Psoas muscle (tissue), 8 donors: ENCODE measurements around the gene ZNF595. TPM values are rescaled to one million over a fixed set of nuclear protein-coding genes. Genes with fewer than 3 reads are reported as not detected.

Source experiments
- ATAC-seq, 4 donors: fragments of 200-7000 bp; cut with Tn5 transposase; one replicate each; pipeline ENCODE4 v1.9.1; 2020; ENCODE audit warnings: moderate library complexity in 3 of 4, mild to moderate bottlenecking in 2 of 4
- DNase-seq, 2 donors: peaks; one replicate each; pipeline ENCODE4 v3.0.0-alpha.2; 2020
- H3K27ac ChIP-seq: fragments of 200-600 bp; one replicate; pipeline ENCODE4 v1.8.0; 2022
- H3K27me3 ChIP-seq, 3 donors: fragments of 200-600 bp in 1 of 3; one replicate each; pipeline versions ENCODE4 v1.6.1 to v1.8.0; 2013 to 2022; ENCODE audit warnings: low read length in 2 of 3, mild to moderate bottlenecking in 2 of 3, moderate library complexity in 1 of 3; ENCODE audit not compliant: insufficient read depth in 3 of 3
- H3K36me3 ChIP-seq, 2 donors: fragments of 200-600 bp in 1 of 2; one replicate each; pipeline versions ENCODE4 v1.6.1 to v1.8.0; 2013 to 2022; ENCODE audit warnings: low read depth in 1 of 2, mild to moderate bottlenecking in 1 of 2, moderate library complexity in 1 of 2; ENCODE audit not compliant: insufficient read depth in 1 of 2
- H3K4me1 ChIP-seq: fragments of 200-600 bp; one replicate; pipeline ENCODE4 v1.8.0; 2022
- H3K4me3 ChIP-seq: fragments of 200-600 bp; one replicate; pipeline ENCODE4 v1.8.0; 2022; ENCODE audit warnings: mild to moderate bottlenecking
- H3K9me3 ChIP-seq: fragments of 200-600 bp; one replicate; pipeline ENCODE4 v1.8.0; 2022
- WGBS, 3 donors: extraction: QIAGEN DNeasy Blood & Tissue Kit; methylation state at CpG; one replicate each; pipeline versions ENCODE4 v1.1.6 to v1.1.7; 2013; 5-methylcytosine and 5-hydroxymethylcytosine counted together
- intact Hi-C, 2 donors: fragments of 100-400 bp; cut with DNase I; formaldehyde crosslinking; loops; one replicate each; pipeline versions ENCODE4 v1.11.0 to v1.14.2; 2022
- polyA plus RNA-seq, 3 donors: library from polyadenylated mRNA; stranded (reverse); fragments of 200-250 nt; gene quantifications; one replicate each; pipeline ENCODE4 v1.2.3, GENCODE V29; 2013
- total RNA-seq, 4 donors: library from RNA; stranded (reverse); fragmentation: NEBNext Ultra II Directional in 2 of 4; extraction: Animal tissue kit (Norgen Biotek cat#: 25700) in 2 of 4; gene quantifications; one replicate each; pipeline versions ENCODE4 v1.2.1 to v1.2.4, GENCODE V29; 2021 to 2023
- TF ChIP-seq, protein P1 (sequence below): fragments of 200-600 bp; IDR thresholded peaks from one replicate; pipeline ENCODE4 v1.8.0; 2022; ENCODE audit warnings: antibody characterized with exemption
- donor health status: healthy with polysubstance abuse.
- donor health status: DM: no; HTN: no; CAD: no; lungs with moderate emphysema.
- donor health status: Bipolar disorder and iron deficiency.
- donor health status: healthy.
- donor health status: DM: yes; HTN: yes; CAD: no.
- donor health status: DM: no; HTN: no; CAD: no.
- donor health status: DM: no; HTN: no; CAD: no.
- donor health status: DM: yes; HTN: yes; CAD: no.

Gene ZNF595
- total and polyA plus RNA-seq, 7 donors: 2.1 to 13.0 (median 7.4) TPM

DNA sequence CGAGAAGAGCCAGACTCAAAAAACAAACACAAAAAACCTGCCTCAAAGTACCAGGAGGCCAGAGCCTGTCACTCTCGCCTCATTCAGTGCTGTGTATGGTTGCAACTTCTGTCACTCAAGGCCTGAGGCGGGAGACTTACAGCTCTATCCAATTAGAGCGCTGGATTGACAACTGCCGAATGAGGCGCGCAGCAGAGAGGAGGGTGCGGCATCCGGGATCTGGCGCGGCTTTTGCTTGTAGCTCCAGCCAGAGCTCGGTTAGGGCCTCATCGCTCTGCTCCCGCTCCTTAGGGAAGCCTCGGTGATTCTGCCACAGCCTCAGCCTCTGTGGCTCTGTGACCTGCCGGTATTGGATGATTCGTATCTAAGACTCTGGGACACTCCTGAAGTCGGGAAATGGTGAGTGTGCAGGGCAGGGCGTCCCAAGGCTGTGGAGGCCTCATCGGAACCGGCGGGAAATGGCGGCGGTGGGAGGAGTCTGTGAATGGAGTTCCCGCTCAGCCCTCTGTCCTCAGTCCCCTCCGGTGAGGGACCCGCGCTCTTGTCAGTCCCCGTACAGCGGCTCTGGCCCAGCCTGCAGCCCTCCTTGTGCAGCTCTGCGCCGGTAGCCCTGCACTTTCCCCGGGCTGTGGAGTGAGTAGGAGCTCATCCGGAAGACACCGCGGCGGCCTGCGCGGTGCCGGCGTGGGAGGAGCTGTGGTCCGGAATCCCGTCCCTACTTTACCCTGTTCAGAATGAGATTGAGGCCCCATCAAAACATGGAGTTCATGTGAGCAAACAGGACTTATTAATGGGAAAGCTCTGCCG, 71.4 kb downstream of the ZNF595 start, which contains the start of gene ZNF718:
Gene ZNF718 (plus strand): TSS at position 227 of the 807 bp plus-strand sequence. CDS start 170 bp downstream, at position 397.
- TF ChIP-seq, protein P1, sequence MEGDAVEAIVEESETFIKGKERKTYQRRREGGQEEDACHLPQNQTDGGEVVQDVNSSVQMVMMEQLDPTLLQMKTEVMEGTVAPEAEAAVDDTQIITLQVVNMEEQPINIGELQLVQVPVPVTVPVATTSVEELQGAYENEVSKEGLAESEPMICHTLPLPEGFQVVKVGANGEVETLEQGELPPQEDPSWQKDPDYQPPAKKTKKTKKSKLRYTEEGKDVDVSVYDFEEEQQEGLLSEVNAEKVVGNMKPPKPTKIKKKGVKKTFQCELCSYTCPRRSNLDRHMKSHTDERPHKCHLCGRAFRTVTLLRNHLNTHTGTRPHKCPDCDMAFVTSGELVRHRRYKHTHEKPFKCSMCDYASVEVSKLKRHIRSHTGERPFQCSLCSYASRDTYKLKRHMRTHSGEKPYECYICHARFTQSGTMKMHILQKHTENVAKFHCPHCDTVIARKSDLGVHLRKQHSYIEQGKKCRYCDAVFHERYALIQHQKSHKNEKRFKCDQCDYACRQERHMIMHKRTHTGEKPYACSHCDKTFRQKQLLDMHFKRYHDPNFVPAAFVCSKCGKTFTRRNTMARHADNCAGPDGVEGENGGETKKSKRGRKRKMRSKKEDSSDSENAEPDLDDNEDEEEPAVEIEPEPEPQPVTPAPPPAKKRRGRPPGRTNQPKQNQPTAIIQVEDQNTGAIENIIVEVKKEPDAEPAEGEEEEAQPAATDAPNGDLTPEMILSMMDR: no peak
- Histone ChIP-seq H3K9me3 (peaks cover 21% of the 10 kb centered on the region), H3K36me3 (peaks cover 0 to 21% of the 10 kb centered on the region in 2 donors), H3K4me3 (peak within 1 kb of the TSS; percentile 98), H3K27me3 (no peaks in the 10 kb centered on the region), H3K27ac (peak within 1 kb of the TSS; percentile 83), H3K4me1 (peaks cover 6% of the 10 kb centered on the region)
- peak; percentile 99 to 100 (median 100) for ATAC-seq
- 1% methylated on average over 41 to 44 of the region's 44 CpGs for WGBS, 3 donors
- peak; percentile 90 to 92 for DNase-seq
- intact Hi-C loops: no loop called here

DNA sequence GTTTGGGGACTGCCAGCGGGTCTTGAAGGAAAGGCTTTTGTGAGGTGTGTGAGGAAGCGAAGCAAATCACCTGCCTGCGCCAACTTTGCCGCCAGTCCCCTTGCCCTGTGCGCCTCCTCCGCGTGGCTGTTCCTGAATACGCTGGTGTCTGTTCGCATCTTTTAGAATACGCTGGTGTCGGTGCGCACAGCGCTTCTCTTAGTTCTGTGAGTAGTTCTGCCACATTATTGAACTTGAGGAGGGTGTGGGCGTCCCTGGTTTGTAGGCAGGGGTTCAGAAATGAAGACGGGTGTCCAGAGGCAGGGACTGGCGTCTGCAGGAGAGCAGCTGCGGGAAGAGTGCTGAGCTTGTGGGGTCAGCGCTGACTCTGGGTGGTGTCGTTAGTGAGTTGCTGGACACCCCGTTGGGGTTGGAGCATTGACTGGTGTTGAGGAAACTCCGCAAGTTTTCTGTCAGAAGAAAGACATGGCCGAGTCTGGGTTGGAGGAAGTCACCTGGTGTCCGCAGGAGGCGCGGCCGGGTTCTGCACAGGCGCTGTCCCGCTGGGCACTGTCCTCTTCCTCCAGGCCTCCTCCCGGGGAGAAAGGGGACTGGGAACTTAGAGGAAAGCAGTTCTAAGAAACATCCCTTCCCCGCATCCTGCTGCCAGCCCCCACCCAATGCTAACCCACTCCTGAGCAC, 72.1 kb downstream of the ZNF595 start:
- no peaks in the 10 kb centered on the region for H3K27me3 ChIP-seq
- WGBS, 3 donors: 3 to 5% (median 4%) methylated on average over 30 of the region's 30 CpGs
- peak; percentile 18 to 42 (median 25) for ATAC-seq

DNA sequence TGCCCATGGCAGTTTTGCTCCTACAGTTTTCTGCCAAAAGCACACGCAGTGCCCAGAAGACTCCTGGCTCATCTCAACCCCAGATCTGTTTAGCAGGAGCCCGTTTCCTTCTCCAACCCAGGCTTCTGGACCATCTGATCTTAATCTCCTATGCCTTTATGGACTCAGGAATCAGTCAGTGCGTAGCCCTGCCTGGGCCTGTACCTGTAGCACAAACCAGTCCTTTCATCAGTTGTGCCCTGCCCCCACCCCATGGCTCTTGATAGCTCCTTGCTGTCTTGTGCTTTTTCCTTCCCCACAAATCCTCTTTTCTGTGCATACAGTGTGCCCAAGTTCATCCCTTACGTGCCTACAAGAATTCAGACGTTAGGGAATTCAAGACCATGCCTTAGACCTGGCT, 72.7 kb downstream of the ZNF595 start:
- TF ChIP-seq, protein P1: no peak
- intact Hi-C loops: no loop called here

More for the DNA sequence above, 72.1 kb downstream of the ZNF595 start:
- TF ChIP-seq, protein P1: no peak
- peak; percentile 34 to 50 for DNase-seq
- intact Hi-C loops: no loop called here
- H3K4me3 ChIP-seq: peak overlapping the region; percentile 98
- peaks cover 6% of the 10 kb centered on the region for H3K4me1 ChIP-seq
- peaks cover 21% of the 10 kb centered on the region for H3K9me3 ChIP-seq
- peak overlapping the region; percentile 83 for H3K27ac ChIP-seq
- peaks cover 0 to 21% of the 10 kb centered on the region in 2 donors for H3K36me3 ChIP-seq

DNA sequence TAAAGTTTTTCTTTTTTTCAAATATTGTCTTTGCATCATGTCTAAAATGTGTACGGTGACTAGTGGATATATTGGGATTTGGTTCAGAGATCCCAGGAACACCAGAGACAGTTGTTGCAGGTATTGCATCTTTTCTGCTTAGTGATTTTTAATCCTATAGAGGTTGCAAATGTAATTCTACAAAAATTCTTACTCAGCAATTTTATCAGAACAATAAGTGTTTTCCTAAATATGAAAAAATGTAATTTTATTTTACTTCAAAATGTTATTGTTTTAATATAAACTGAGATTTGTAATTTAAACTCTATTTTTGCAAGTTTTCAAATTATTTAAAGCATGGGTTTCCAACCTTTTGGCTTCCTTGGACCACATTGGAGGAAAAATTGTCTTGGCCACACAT, 79.4 kb downstream of the ZNF595 start:
- Histone ChIP-seq H3K27me3 (no peaks in the 10 kb centered on the region), H3K4me3 (no peak overlapping the region), H3K9me3 (peaks cover 32% of the 10 kb centered on the region), H3K4me1 (no peaks in the 10 kb centered on the region), H3K36me3 (peaks cover 8 to 62% of the 10 kb centered on the region in 2 donors), H3K27ac (no peak overlapping the region)
- intact Hi-C loops: no loop called here
- TF ChIP-seq, protein P1: no peak
- no CpG with 5 or more reads among the region's 1 CpG for WGBS, 3 donors
- no peak for DNase-seq
- no peak for ATAC-seq

More for the DNA sequence above, 72.7 kb downstream of the ZNF595 start:
- Histone ChIP-seq H3K4me3 (peak overlapping the region; percentile 98), H3K9me3 (peaks cover 21% of the 10 kb centered on the region), H3K27me3 (no peaks in the 10 kb centered on the region), H3K27ac (no peak overlapping the region), H3K4me1 (peaks cover 6% of the 10 kb centered on the region), H3K36me3 (peaks cover 0 to 21% of the 10 kb centered on the region in 2 donors)
- WGBS, 3 donors: 59 to 66% (median 60%) methylated on average over 5 of the region's 5 CpGs
- no peak for ATAC-seq
- no peak for DNase-seq

Other genes with a start within 250 kb of the ZNF595 start
- 1 to 10 TPM in 3 of 4 donors, under 1 TPM in 1; 0.44 to 3.0 (median 1.3) TPM for gene ZNF718, start 71.2 kb downstream of the ZNF595 start, total RNA-seq
- gene ZNF718, start 71.2 kb downstream of the ZNF595 start, polyA plus RNA-seq: 1 to 10 TPM in 1 of 3 donors, under 1 TPM in 2; 0.56 to 2.0 (median 0.72) TPM